ENCODE data around the gene SMTNL2.

- TF ChIP-seq CTCF (IDR thresholded peaks at IDR 0.05), result no peak
- no peak for TF ChIP-seq POLR2A (IDR thresholded peaks at IDR 0.05)
Observed at GRCh38 chr17:4576161-4576558, 8.2 kb upstream of the SMTNL2 start.

All from right lobe of liver (tissue), 4 donors.